Erythroblast (primary cell): ENCODE data around the gene POU6F1.
"Not testable (repeated sequence)": the region's sequence is repeated elsewhere in the genome, so short reads cannot be mapped to it uniquely, and the experiment has no call there.

ENCODE experiments used
- GATA1 ChIP-seq: IDR thresholded peaks from 2 replicates; pipeline ENCODE4 v1.6.1; 2011; ENCODE audit warnings: low read depth, mild to moderate bottlenecking, control low read depth, low read length, moderate library complexity
- POLR2A ChIP-seq: IDR thresholded peaks from 2 replicates; pipeline ENCODE4 v1.6.1; 2011; ENCODE audit warnings: mild to moderate bottlenecking, low read length

DNA sequence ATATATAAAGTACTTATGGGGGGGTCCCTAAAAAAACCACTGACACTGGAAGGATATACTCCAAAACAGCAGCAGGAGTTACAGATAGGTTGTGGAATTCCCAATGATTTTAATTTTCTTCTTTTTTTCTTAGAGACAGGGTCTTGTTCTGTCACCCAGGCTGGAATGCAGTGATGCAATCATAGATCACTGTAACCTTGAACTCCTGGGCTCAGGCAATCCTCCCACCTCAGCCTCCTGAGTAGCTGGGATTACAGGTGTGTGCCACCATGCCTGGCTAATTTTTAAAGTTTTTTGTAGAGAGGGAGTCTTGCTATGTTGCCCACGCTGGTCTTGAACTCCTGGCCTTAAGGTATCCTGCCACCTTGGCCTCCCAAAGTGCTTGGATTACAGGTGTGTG is 41.7 kb upstream of the POU6F1 start:
- TF ChIP-seq POLR2A, GATA1: not testable (repeated sequence)
